Right ventricle myocardium inferior (tissue), 1 donor: Measurements from ENCODE around the gene TECTB. TPM values are rescaled to one million over a fixed set of nuclear protein-coding genes. Genes with fewer than 3 reads are reported as not detected.

Experiments used
- ATAC-seq: fragments of 200-7000 bp; cut with Tn5 transposase; one replicate; pipeline ENCODE4 v1.9.1; 2020; ENCODE audit warnings: mild to moderate bottlenecking, moderate library complexity
- DNase-seq: peaks from one replicate; pipeline ENCODE4 v3.0.0; 2021; ENCODE audit errors: missing footprints
- intact Hi-C: fragments of 100-400 bp; cut with DNase I; formaldehyde crosslinking; loops from one replicate; pipeline ENCODE4 v1.11.0; 2022
- total RNA-seq: library from RNA; stranded (reverse); fragmentation: NEBNext Ultra II Directional; extraction: Animal tissue kit (Norgen Biotek cat#: 25700); gene quantifications from one replicate; pipeline ENCODE4 v1.2.1, GENCODE V29; 2021
- donor health status: DM: no; HTN: yes; CAD: no; lungs with severe emphysema.

The TECTB gene
- total RNA-seq, 1 donor from 2014 or later = not detected

DNA sequence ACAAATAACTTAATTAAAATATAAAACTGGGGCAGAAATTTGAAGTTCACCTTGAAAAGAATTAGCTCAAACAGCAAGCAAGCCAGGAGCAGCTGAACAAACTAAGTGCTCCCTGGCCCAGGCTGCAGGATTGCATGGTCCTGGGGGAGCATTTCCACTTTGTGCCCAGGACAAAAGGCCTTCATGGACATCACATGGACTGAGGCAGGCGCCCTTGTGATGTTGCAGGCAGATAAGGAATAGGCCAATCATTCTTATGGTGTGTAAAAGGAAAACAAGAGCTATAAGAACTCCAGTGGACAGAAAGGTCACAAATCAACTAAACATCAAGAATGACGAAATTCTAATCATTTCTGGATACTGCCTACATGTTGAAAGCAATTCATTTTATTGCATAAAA, 17.5 kb upstream of the TECTB start:
- no peak for DNase-seq
- ATAC-seq = no peak
- intact Hi-C loops = no loop called here

DNA sequence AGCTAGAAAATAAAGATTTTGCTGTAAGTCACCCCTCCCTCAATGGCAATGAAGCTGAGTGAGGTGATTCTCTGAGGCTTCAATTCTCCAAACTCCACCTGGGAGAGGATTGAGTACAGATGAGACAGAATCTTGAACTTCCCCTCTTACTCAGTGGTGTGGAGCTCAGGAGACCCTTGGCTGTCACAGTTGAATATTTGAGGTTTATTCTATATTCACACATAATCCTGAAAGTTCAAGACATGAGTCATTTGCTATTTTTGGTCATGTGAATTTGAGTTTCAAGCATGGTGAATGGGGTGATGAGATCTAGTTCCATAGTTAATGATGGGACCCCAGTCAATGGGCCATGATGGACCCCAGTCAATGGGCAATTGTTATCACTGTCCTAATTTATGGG, 13.9 kb upstream of the TECTB start:
- no peak for ATAC-seq
- DNase-seq = no peak
- intact Hi-C loops = no loop called here

DNA sequence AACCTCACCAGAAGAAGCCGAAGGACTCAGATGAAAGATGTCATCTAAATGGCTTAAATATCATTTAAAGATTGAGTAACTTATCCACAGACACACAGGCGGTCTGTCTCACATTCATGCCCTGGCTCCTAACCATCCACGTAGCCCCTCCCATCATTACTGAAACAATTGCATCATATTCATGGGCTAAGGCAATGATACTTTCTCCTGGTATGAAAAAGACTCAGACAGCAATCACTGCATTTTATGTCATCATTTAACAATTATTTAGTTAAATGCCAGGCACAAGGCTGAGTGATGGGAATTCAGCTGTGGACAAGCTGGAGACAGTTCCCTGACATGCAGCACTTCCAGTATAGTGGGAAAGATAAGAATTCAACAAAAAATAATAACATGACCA, 11.2 kb upstream of the TECTB start:
- DNase-seq = no peak
- ATAC-seq = no peak
- intact Hi-C loops = no loop called here

DNA sequence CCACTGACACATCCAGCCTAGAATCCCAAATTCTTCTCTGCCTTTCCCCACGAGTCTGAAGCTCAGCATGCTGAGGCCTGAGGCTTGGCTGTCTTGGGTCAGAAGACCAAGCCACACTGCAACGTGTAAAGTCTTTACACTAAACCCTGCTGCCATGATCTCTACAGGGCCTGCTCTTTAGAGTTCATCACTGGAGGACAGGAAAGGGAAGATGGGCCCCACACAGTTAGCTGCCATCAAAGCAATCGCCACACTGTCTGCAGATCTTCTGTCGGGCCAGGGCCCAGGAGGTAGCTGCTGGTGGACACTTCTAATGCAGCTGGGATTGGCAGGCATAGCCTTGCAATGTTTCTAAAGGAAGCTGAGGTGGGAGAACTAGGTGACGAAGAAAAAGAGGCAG, 8.4 kb upstream of the TECTB start:
- intact Hi-C loops = no loop called here
- ATAC-seq = no peak
- DNase-seq = no peak

DNA sequence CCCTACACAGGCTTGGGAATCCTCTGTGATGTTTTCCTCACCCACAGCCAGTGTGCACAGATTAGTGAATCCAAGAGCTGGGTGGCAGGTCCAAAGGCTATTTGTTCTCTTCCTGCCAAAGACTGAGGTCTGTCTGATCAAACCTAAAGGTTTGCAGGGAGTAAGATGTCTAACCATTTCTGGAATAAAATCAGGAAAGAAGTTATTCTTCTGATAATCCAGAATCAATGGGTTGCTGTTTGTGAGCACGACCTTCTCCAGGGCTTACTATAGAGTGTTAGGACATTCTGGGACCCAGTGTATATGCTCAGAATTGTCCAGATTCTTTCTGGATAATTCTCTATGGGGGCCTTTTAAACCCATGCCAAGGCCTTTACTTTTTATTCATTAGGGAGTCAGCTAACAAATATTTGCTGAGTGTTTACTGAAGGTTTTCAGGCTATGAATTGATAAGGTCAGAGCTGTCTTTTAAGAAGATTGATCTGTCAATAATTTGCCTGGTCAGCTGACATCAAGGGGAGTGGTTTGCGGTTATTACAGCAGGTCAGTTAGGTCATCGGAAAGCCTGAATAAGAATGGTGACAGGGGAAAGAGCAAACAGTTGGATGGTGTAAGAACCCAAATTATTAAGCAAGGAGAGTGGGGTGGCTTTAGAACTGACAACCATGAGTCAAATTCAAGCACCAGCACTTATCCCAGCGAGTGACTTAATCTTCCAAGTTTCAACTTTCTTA, 7.5 kb upstream of the TECTB start:
- no peak for DNase-seq
- ATAC-seq = no peak
- intact Hi-C loops = no loop called here

DNA sequence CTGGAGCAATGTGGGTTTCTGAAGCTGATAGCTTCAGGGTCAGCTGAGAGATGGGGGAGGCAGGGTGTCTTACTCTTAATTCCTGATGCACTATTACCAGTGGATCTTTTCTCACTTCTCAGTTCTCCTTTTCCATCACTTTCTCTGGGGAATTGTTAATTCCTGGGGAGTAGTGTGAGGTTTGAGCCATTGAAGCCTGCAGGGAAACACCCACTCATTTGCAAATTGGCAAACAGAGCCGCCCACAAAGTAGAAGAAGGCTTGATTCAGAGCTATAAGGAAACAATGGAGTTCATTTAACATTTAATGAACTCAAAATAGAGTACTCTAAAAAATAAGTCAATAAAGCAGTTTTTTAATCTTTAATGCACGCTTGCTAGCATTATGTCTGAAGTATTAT, 4.3 kb upstream of the TECTB start:
- no peak for ATAC-seq

DNA sequence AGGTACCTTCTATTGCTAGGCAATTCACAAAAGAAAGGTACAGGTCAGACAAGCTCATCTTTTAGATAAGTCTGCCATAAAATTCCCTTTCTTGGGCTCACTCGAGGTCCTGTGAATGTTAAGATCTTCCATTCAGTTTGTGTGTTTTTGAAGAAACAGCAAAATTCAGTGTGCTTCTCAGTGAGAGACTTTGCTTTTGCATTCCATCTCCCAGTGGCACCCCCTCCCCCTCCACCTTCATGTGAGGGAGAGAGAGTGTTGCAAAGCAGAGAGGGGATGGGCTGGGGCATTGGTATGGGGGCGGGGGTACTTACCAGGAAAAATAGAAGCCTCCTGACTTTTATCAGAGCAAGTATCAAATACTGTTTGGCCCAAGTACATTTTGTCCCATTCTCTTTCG, 3.8 kb upstream of the TECTB start:
- intact Hi-C loops = no loop called here
- ATAC-seq = no peak
- no peak for DNase-seq

More for the DNA sequence above, 4.3 kb upstream of the TECTB start:
- intact Hi-C loops = no loop called here
- no peak for DNase-seq

DNA sequence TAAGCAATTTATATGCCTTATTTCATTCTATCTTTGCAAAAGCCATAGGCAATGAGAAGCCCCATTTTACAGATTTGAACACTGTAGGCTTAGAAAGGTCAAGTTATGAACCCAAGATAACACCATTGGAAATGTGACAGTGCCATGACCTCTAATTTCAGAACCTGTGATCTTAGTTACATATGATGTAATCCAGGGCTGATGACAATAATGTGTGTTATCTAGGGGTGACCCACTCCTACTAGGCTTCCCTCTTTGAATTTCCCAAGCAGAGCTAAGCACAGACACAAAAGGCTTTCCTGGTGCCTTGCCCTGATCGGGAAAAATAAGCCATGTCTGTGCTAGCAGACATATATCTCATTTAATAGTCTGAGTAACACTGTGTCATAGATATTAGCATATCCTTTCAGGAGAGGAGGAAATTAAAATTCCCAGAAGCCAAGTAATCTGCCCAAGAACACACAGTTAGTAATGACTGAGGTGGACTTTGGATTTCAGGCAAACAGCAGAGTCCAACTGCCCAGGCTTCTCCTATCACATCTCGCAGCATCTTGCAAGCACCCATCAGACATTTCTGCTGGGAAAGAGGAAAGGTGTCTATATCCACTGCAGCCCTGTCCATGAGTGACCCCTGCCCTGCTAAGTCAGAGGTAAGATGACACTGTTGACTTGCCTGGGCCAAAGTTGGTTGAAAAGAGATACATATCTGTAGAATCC, 2.8 kb upstream of the TECTB start:
- intact Hi-C loops = no loop called here
- ATAC-seq (no peak), DNase-seq (no peak)

DNA sequence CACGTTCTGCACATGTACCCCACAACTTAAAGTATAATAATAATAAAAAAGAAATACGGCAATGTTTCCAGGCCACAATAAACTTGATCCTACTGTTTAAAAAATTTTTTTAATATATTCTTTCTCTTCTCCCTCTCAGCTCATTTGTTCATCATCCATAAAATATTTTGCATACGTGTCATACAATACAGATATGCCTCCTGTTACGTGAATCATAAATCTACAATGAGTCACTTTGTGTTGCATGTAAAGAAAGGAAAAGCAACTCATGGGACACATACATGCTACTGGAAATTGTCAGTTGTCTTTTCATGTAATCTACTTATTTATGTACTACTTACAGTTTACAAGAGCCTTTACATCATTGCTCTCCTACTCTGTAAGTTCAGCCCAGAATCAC, 1.1 kb upstream of the TECTB start:
- ATAC-seq (no peak), DNase-seq (no peak)
- intact Hi-C loops = no loop called here

DNA sequence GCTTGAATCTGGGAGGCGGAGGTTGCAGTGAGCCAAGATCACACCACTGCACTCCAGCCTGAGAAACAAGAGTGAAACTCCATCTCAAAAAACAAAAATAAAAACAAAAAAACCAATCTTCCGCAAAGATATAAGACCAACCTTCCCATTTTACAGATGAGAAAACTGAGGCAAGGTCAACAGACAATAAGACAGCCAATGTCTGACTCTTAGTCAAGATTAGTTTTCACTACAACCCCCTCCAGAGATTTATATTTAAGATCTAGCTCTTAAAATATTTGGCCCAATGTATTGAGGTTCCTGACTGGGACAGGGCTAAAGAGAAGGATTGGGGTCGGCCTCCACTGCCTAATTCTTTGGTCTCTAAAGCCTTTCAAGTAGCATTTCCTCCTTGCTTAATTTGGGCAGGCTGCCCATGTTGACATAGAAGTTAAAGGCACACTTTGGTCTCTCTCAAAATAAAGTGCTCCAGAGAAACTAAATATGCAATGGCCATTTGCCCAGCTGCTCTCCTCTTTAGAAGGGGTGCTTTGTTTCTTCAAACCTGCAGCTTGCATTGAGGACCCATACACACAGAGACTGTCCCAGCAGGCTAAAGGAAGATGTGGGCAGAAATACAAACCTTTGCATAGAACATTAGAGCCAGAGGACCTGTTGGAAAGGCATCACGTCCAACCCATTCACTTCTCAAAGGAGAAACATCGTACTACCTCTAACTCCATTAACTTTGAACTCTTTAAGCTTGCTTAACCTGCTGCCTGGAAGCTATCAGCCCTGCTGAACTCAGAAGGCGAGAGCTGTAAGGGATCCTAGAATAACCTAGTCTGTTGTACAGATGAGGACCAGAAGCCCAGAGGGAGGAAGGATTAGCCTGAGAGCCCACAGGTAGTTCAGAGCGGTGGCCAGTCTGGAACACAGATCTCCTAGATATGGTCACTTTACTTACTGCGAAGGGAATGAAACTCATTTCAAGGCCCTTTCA, 3.9 kb downstream of the TECTB start:
- intact Hi-C loops = no loop called here
- peak; percentile 63 for ATAC-seq

DNA sequence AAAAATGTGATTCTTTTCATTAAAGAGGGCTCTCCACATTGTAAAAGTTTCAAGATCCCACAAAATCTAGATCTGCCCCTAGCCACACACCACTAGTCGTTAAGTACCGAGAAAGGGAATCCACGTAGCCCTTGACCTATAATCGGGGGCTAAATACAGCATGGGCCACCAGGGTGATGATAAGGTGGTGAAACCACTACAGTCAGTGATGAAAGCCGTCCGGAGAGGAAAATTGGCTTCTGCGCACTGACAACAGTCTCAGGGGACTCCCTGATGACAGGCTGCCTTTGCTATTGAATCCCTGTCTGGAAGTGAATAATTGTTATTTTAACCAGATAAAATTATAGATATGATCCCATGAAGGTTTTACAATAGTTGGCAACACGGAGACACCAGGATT, 4.6 kb downstream of the TECTB start:
- DNase-seq (no peak), ATAC-seq (peak; percentile 91)
- intact Hi-C loops = no loop called here

More for the DNA sequence above, 3.9 kb downstream of the TECTB start:
- DNase-seq = no peak

DNA sequence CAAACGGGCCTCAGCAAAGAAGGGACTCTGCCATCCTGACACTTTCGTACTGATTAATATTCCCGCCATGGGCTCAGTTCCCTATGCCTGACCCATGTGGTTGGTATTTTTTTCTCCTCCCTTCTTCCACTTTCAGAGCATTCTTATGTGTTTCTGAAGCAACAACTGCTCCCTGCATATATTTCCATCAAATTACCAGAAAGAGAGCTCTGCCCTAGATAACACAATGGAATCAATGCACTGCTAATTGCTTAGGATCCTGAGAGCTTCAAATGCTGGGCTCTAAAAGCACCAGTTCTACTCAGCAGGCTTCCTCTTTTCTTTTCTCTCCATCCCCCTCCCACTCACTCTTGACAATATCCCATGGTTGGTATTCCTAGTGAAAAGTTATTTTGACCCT, 5.3 kb downstream of the TECTB start:
- intact Hi-C loops = no loop called here
- ATAC-seq = no peak
- no peak for DNase-seq

DNA sequence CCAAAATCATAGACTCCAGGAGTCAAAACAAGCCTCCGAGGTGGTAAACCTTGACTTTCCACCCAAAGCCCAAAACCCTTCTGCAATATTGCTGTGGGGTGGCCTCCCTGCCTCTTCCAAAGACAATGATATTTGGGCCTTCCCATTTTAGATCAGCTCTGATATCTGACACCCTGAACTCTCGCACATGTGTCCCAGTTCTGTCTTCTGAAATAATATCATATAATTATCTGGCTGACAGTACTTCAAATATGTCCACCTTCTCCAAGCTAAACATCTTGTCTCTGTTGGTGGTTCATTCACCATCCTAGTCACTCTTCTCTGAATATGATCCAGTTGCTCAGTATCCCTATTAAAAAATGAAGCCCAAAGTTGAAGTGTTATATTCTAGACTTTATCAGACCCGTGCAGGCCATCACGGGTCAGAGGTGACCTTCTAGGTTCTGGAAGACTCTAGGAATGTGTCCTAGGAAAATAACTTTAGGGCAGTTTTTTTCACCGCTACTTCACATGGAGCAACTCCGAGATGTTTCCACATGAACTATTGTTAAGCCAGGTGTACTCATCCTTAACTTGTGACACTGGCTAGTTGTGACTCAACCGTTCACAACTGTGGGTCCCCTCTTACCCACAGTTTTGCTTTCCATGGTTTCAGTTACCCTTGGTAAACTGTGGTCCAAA, 6.3 kb downstream of the TECTB start:
- ATAC-seq (no peak), DNase-seq (no peak)
- intact Hi-C loops = no loop called here

DNA sequence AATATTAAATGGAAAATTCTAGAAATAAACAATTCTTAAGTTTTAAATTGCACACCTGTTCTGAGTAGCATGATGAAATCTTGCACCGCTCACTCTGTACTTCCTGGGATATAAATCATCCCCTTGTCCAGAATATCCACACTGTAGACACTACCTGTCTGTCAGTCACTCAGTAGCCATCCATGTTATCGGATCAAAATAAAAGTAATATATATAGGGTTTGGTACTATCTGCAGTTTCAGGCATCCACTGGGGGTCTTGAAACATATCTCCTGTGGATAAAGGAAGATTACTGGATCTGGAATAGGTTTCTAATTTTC, 6.8 kb downstream of the TECTB start:
- intact Hi-C loops = no loop called here
- DNase-seq (no peak), ATAC-seq (no peak)

DNA sequence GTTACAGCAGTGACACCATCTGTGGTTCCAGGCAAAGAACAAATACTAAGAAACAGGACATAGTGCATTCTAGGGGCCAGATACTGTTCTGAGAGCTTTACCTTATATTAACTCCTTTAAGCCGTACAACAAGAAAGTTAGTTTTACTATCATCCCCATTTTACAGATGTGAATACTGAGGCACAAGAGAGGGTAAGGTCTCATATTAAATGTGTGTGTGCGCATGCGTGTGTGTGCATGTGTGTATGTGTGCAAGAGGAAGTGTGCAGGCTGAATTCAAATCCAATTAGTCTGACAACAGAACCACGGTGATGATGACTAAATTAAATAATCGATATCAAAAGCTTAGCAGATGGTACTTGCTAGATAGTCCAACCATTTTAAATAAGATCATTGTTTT, 11.0 kb downstream of the TECTB start:
- ATAC-seq (no peak), DNase-seq (no peak)
- intact Hi-C loops = no loop called here

DNA sequence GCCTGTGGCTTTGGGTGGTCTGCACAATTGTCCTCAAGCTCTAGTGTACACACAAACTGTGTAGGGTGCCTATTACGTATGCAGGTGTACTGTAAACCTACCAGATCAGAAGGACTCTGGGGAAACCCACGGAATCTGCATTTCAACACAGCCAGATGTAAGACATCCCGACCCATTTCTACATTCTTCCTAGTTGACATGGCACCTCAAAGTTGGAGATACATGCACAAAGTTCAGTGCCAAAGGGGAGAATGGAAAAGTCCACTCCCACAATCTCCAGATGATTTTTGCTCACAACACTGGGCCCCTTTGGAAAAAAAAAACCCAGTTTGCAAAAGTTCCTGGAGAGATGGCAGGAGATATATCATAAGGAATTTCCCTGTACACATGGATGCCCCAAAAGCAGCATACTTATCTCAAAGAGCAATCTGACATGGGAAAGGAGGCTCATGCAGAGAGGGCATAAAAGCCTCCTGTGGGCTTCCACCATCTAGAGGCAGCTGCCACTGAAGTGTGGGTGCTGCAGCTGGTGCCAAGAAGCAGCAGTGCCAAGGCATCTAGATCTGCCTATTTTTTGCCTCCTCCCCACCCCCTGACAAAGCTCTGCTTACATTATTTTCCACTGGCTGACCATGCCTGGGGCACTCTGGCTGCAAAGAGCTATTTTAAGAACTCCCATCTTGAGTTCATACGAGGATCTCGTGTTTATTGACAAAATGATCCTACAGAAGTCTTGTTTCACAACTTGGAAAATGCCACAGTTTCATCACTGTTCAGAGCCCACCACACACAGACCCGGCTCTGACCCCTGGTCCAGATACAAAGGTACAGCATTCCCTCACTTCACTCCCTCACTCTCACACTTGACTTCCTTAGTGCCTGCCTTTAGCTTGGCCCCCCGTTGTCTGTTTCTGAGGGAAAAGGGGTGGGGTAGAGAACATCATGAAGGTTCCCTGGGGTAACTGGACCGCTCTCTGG, 12.9 kb downstream of the TECTB start:
- DNase-seq (no peak), ATAC-seq (peak; percentile 92)
- intact Hi-C loops = loop anchor here (5.0 kb wide), 1 partner anchor 119 kb away; no protein-coding TSS in a partner anchor

DNA sequence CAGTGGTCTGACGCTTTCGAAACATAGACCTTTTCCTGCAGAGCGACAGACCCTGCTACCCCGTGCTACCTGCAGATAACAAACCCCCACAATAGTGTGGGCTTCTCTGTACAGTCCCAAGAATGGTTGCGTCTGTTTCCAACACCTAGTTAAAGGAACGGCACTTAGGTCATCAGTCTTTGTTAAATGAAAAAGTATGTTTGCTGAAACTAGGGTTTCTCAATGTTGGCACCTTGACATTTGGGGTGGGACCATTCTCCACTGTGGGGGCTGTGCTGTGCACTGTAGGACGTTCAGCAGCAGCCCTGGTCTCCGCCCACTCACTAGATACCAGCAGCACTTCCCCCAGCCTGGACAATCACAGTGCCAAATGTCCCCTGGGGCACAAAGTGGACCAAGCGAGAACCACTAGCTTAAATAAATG, 13.7 kb downstream of the TECTB start:
- DNase-seq (no peak), ATAC-seq (no peak)
- intact Hi-C loops = loop anchor here (5.0 kb wide), 1 partner anchor 120 kb away; no protein-coding TSS in a partner anchor

DNA sequence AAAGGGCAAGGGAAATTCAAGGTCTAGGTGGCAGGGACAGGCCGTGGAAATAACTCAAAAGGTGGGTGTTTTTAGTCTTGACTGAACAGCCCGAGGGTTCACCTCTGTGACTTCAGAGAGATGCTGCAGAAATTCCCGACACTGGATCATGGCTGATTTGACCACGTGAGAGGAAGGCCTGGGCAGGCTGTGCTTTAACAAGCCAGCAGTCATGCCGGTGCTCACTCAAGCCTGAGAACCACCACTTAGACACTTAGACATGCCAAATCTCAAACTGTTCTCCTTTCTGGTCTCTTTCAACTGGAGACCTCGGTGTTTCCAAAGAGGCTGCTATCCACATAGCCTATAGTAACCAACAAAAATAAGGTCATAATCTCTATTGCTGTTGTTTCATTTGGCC, 15.4 kb downstream of the TECTB start:
- intact Hi-C loops = loop anchor here (5.0 kb wide), 1 partner anchor 121 kb away; no protein-coding TSS in a partner anchor
- ATAC-seq = no peak
- DNase-seq = no peak
